Measurements from ENCODE around the gene MRPL36.

Gene MRPL36

GRCh38 chr5:1831257-1831656 lies 31.6 kb upstream of the MRPL36 start:
- TF ChIP-seq CTCF (IDR thresholded peaks at IDR 0.05; ENCODE audit: borderline replicate concordance, insufficient read depth, low read depth, low read length), result no peak
- H3K4me3 ChIP-seq (ENCODE audit: low read depth, low read length), result no peak overlapping the region

GRCh38 chr5:1830571-1831228 lies 31.1 kb upstream of the MRPL36 start:
- TF ChIP-seq CTCF (IDR thresholded peaks at IDR 0.05; ENCODE audit: borderline replicate concordance, insufficient read depth, low read depth, low read length), result no peak
- no peak overlapping the region for H3K4me3 ChIP-seq (ENCODE audit: low read depth, low read length)

- TF ChIP-seq CTCF (IDR thresholded peaks at IDR 0.05; ENCODE audit: borderline replicate concordance, insufficient read depth, low read depth, low read length), result no peak
- no peak overlapping the region for H3K4me3 ChIP-seq (ENCODE audit: low read depth, low read length)
These were observed 28.3 kb upstream of the MRPL36 start for GRCh38 chr5:1827886-1828397.

- H3K4me3 ChIP-seq (ENCODE audit: low read depth, low read length), result no peak overlapping the region
- TF ChIP-seq CTCF (IDR thresholded peaks at IDR 0.05; ENCODE audit: borderline replicate concordance, insufficient read depth, low read depth, low read length), result no peak
These were observed 27.6 kb upstream of the MRPL36 start for GRCh38 chr5:1827025-1827885.

GRCh38 chr5:1826235-1826980 lies 26.8 kb upstream of the MRPL36 start:
- TF ChIP-seq CTCF (IDR thresholded peaks at IDR 0.05; ENCODE audit: borderline replicate concordance, insufficient read depth, low read depth, low read length), result no peak
- H3K4me3 ChIP-seq (ENCODE audit: low read depth, low read length), result no peak overlapping the region

GRCh38 chr5:1824903-1825841 lies 25.5 kb upstream of the MRPL36 start:
- no peak for TF ChIP-seq CTCF (IDR thresholded peaks at IDR 0.05; ENCODE audit: borderline replicate concordance, insufficient read depth, low read depth, low read length)
- H3K4me3 ChIP-seq (ENCODE audit: low read depth, low read length), result no peak overlapping the region

All from GM12875 (cell line).